ENCODE measurements around the gene HUNK.
"Not testable (repeated sequence)": the region's sequence is repeated elsewhere in the genome, so short reads cannot be mapped to it uniquely, and the experiment has no call there.

HUNK gene

GRCh38 chr21:31857096-31857495, 15.7 kb upstream of the HUNK start:
- DNase-seq (ENCODE audit: insufficient read length, low spot score) (no peak), FAIRE-seq (no peak)
- no peak for TF ChIP-seq POLR2A (IDR thresholded peaks at IDR 0.05; ENCODE audit: low read depth, low read length)

GRCh38 chr21:31857631-31858030, 15.2 kb upstream of the HUNK start:
- not testable (repeated sequence) for FAIRE-seq; DNase-seq (ENCODE audit: insufficient read length, low spot score)

- no peak for DNase-seq (ENCODE audit: insufficient read length, low spot score)
- no peak for FAIRE-seq
- TF ChIP-seq POLR2A (IDR thresholded peaks at IDR 0.05; ENCODE audit: low read depth, low read length) = no peak
Measured at GRCh38 chr21:31860851-31861250, 12.0 kb upstream of the HUNK start.

GRCh38 chr21:31862078-31862477, 10.7 kb upstream of the HUNK start:
- FAIRE-seq = no peak
- no peak for TF ChIP-seq POLR2A (IDR thresholded peaks at IDR 0.05; ENCODE audit: low read depth, low read length)
- no peak for DNase-seq (ENCODE audit: insufficient read length, low spot score)

GRCh38 chr21:31865429-31865970, 7.3 kb upstream of the HUNK start:
- DNase-seq (ENCODE audit: insufficient read length, low spot score) (no peak), FAIRE-seq (no peak)
- no peak for TF ChIP-seq POLR2A (IDR thresholded peaks at IDR 0.05; ENCODE audit: low read depth, low read length)

GRCh38 chr21:31866077-31866511, 6.7 kb upstream of the HUNK start:
- peak; percentile 84 for DNase-seq (ENCODE audit: insufficient read length, low spot score)

GRCh38 chr21:31869750-31870149, 3.1 kb upstream of the HUNK start:
- DNase-seq (ENCODE audit: insufficient read length, low spot score) (no peak), FAIRE-seq (no peak)
- no peak for TF ChIP-seq POLR2A (IDR thresholded peaks at IDR 0.05; ENCODE audit: low read depth, low read length)

More at GRCh38 chr21:31866077-31866511, 6.7 kb upstream of the HUNK start:
- TF ChIP-seq POLR2A (IDR thresholded peaks at IDR 0.05; ENCODE audit: low read depth, low read length) = no peak
- FAIRE-seq = no peak

- no peak for DNase-seq (ENCODE audit: insufficient read length, low spot score)
- no peak for TF ChIP-seq POLR2A (IDR thresholded peaks at IDR 0.05; ENCODE audit: low read depth, low read length)
- no peak for FAIRE-seq
Measured at GRCh38 chr21:31870472-31871193, 2.2 kb upstream of the HUNK start.

- not testable (repeated sequence) for DNase-seq (ENCODE audit: insufficient read length, low spot score); FAIRE-seq
Measured at GRCh38 chr21:31871371-31871770, 1.4 kb upstream of the HUNK start.

GRCh38 chr21:31872072-31872451, 758 bp upstream of the HUNK start:
- DNase-seq (ENCODE audit: insufficient read length, low spot score) (no peak), FAIRE-seq (no peak)
- TF ChIP-seq POLR2A (IDR thresholded peaks at IDR 0.05; ENCODE audit: low read depth, low read length) = no peak

GRCh38 chr21:31873275-31873695, 465 bp downstream of the HUNK start:
- no peak for DNase-seq (ENCODE audit: insufficient read length, low spot score)

GRCh38 chr21:31873696-31874599, 1.1 kb downstream of the HUNK start:
- FAIRE-seq (no peak), DNase-seq (ENCODE audit: insufficient read length, low spot score) (no peak)
- TF ChIP-seq POLR2A (IDR thresholded peaks at IDR 0.05; ENCODE audit: low read depth, low read length) = no peak

More at GRCh38 chr21:31873275-31873695, 465 bp downstream of the HUNK start:
- FAIRE-seq = no peak
- no peak for TF ChIP-seq POLR2A (IDR thresholded peaks at IDR 0.05; ENCODE audit: low read depth, low read length)

- no peak for TF ChIP-seq POLR2A (IDR thresholded peaks at IDR 0.05; ENCODE audit: low read depth, low read length)
- no peak for FAIRE-seq
- no peak for DNase-seq (ENCODE audit: insufficient read length, low spot score)
Measured at GRCh38 chr21:31874812-31875212, 2.0 kb downstream of the HUNK start.

- no peak for TF ChIP-seq POLR2A (IDR thresholded peaks at IDR 0.05; ENCODE audit: low read depth, low read length)
- DNase-seq (ENCODE audit: insufficient read length, low spot score) (no peak), FAIRE-seq (no peak)
Measured at GRCh38 chr21:31875496-31876015, 2.7 kb downstream of the HUNK start.
